GM23248 (cell line): Measurements from ENCODE around the gene DTX4. TPM values are rescaled to one million over a fixed set of nuclear protein-coding genes. Genes with fewer than 3 reads are reported as not detected.

Source experiments
- DNase-seq: peaks from one replicate; pipeline ENCODE4 v3.0.0-alpha.2; 2015
- H2AFZ ChIP-seq: fragments of 200-600 bp; sonication (generic); 2 replicates; pipeline ENCODE4 v1.6.1; 2016; ENCODE audit warnings: antibody characterized with exemption
- H3F3A ChIP-seq: fragments of 200-600 bp; sonication (generic); 2 replicates; pipeline ENCODE4 v1.6.1; 2016; ENCODE audit warnings: mild to moderate bottlenecking, antibody characterized with exemption, mixed run types; ENCODE audit not compliant: insufficient read depth
- H3K27ac ChIP-seq: fragments of 200-600 bp; sonication (generic); 2 replicates; pipeline ENCODE4 v1.5.1; 2016; ENCODE audit warnings: mild to moderate bottlenecking
- H3K27me3 ChIP-seq: fragments of 200-600 bp; sonication (generic); replicated peaks from 2 replicates; pipeline ENCODE4 v1.6.1; 2016; ENCODE audit warnings: mild to moderate bottlenecking; ENCODE audit not compliant: insufficient read depth
- H3K36me3 ChIP-seq: fragments of 200-600 bp; sonication (generic); 2 replicates; pipeline ENCODE4 v1.6.1; 2016; ENCODE audit warnings: low read depth, mild to moderate bottlenecking
- H3K4me1 ChIP-seq: fragments of 200-600 bp; sonication (generic); 2 replicates; pipeline ENCODE4 v1.6.1; 2016; ENCODE audit warnings: mild to moderate bottlenecking; ENCODE audit not compliant: insufficient read depth
- H3K4me2 ChIP-seq: fragments of 200-600 bp; sonication (generic); one replicate; pipeline ENCODE4 v1.6.1; 2016; ENCODE audit warnings: mild to moderate bottlenecking; ENCODE audit not compliant: unreplicated experiment
- H3K4me3 ChIP-seq: fragments of 200-600 bp; sonication (generic); 2 replicates; pipeline ENCODE4 v1.5.1; 2016; ENCODE audit warnings: mild to moderate bottlenecking
- H3K79me2 ChIP-seq: fragments of 200-600 bp; sonication (generic); 2 replicates; pipeline ENCODE4 v1.6.1; 2016; ENCODE audit warnings: mild to moderate bottlenecking; ENCODE audit not compliant: insufficient read depth
- H3K9ac ChIP-seq: fragments of 200-600 bp; sonication (generic); 2 replicates; pipeline ENCODE4 v1.6.1; 2016; ENCODE audit warnings: mild to moderate bottlenecking
- H3K9me2 ChIP-seq: fragments of 200-600 bp; sonication (generic); 2 replicates; pipeline ENCODE4 v1.6.1; 2016; ENCODE audit warnings: mixed run types, mild to moderate bottlenecking, moderate library complexity; ENCODE audit not compliant: insufficient read depth
- H3K9me3 ChIP-seq: fragments of 200-600 bp; sonication (generic); one replicate; pipeline ENCODE4 v1.6.1; 2017; ENCODE audit warnings: low read depth
- H4K20me1 ChIP-seq: fragments of 200-600 bp; sonication (generic); 2 replicates; pipeline ENCODE4 v1.6.0; 2016; ENCODE audit not compliant: insufficient read depth
- EZH2 ChIP-seq: fragments of 200-600 bp; sonication (generic); IDR thresholded peaks from 2 replicates; pipeline ENCODE4 v1.6.1; 2018; ENCODE audit warnings: antibody characterized with exemption, mild to moderate bottlenecking; ENCODE audit not compliant: insufficient read depth, poor library complexity, severe bottlenecking
- EZH2phosphoT487 ChIP-seq: fragments of 200-600 bp; sonication (generic); IDR thresholded peaks from 2 replicates; pipeline ENCODE4 v1.6.1; 2018; ENCODE audit warnings: antibody characterized with exemption, moderate library complexity, mild to moderate bottlenecking, low read depth; ENCODE audit not compliant: insufficient read depth
- WGBS, 2 experiments: methylation state at CpG; one replicate each; pipeline ENCODE4 v1.1.6; 2015 to 2017; ENCODE audit warnings: low lambda C conversion rate in 2 of 2, low coverage in 1 of 2; ENCODE audit errors: missing lambda C conversion rate in 2 of 2; 5-methylcytosine and 5-hydroxymethylcytosine counted together
- in situ Hi-C: fragments of 300-500 bp; cut with MboI; formaldehyde crosslinking; loops from 2 replicates; pipeline ENCODE4 v1.15.0; 2020
- polyA plus RNA-seq: library from polyadenylated mRNA; unstranded; fragments of >200 nt; fragmentation: Nextera tagmentation; extraction: Ambion mirVana; gene quantifications from 2 replicates; pipeline ENCODE4 v1.2.1, GENCODE V29; 2016
- total RNA-seq: library from RNA; depleted of rRNA; stranded (reverse); fragments of >200 nt; shearing (Covaris generic); gene quantifications from 2 replicates; pipeline ENCODE4 v1.2.3, GENCODE V29; 2014

The DTX4 gene
- total and polyA plus RNA-seq, 2 experiments from 2014 or later, result 0.16 to 0.22 TPM

GRCh38 chr11:59189986-59190385 lies 18.1 kb downstream of the DTX4 start:
- no peaks in the 10 kb centered on the region for H3K36me3 ChIP-seq
- no peak for DNase-seq
- no peaks in the 10 kb centered on the region for H3K9me3 ChIP-seq
- H3K4me3 ChIP-seq, result no peak overlapping the region
- H4K20me1 ChIP-seq, result no peaks in the 10 kb centered on the region
- no peak for TF ChIP-seq EZH2phosphoT487
- TF ChIP-seq EZH2, result no peak
- 61 to 63% methylated on average over 4 of the region's 4 CpGs for WGBS, 2 experiments
- no peaks in the 10 kb centered on the region for H3K4me1 ChIP-seq
- H3K27me3 ChIP-seq, result no peaks in the 10 kb centered on the region; the same call in 1 of the 2 replicates
- H3K9me2 ChIP-seq, result no peaks in the 10 kb centered on the region
- no peak overlapping the region for H3K4me2 ChIP-seq
- H3F3A ChIP-seq, result no peaks in the 10 kb centered on the region
- no peak overlapping the region for H2AFZ ChIP-seq
- in situ Hi-C loops, result loop anchor here (25.0 kb wide), 1 partner anchor 497 kb away; no protein-coding TSS in a partner anchor
- H3K27ac ChIP-seq, result no peak overlapping the region
- no peaks in the 10 kb centered on the region for H3K79me2 ChIP-seq
- H3K9ac ChIP-seq, result no peak overlapping the region

DNA sequence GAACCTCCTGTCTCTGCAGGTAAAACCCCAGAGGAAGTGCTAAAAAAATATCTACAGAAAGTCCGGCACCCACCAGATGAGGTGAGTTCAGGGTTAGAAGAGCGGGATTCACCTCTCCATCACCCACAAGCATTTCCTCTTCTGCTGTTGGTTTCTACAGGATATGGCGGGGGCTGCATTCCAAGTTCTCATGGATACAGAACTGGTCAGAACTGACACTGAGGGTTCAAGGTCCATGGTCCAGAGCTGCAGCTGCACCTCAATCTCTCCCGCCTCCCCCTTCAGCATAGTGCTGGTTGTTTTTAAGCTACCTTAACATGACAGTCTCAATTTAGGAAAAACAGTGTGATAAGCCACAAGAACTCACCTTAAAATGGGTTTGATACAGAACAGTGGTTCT lies 19.2 kb downstream of the DTX4 start:
- Histone ChIP-seq H3K4me3 (no peak overlapping the region), H3K9me2 (no peaks in the 10 kb centered on the region), H3F3A (no peaks in the 10 kb centered on the region), H3K9me3 (no peaks in the 10 kb centered on the region), H2AFZ (no peak overlapping the region), H4K20me1 (no peaks in the 10 kb centered on the region), H3K9ac (no peak overlapping the region), H3K4me1 (no peaks in the 10 kb centered on the region), H3K27me3 (no peaks in the 10 kb centered on the region; the same call in 1 of the 2 replicates), H3K36me3 (no peaks in the 10 kb centered on the region), H3K27ac (no peak overlapping the region), H3K79me2 (no peaks in the 10 kb centered on the region), H3K4me2 (no peak overlapping the region)
- 91 to 92% methylated on average over 4 of the region's 4 CpGs for WGBS, 2 experiments
- DNase-seq, result no peak
- in situ Hi-C loops, result loop anchor here (25.0 kb wide), 1 partner anchor 496 kb away; no protein-coding TSS in a partner anchor
- TF ChIP-seq EZH2phosphoT487 (no peak), EZH2 (no peak)

- Histone ChIP-seq H3K27ac (no peak overlapping the region), H3F3A (no peaks in the 10 kb centered on the region), H4K20me1 (no peaks in the 10 kb centered on the region), H3K79me2 (no peaks in the 10 kb centered on the region), H2AFZ (no peak overlapping the region), H3K27me3 (no peaks in the 10 kb centered on the region; the same call in 1 of the 2 replicates), H3K4me1 (no peaks in the 10 kb centered on the region), H3K9ac (no peak overlapping the region), H3K9me3 (no peaks in the 10 kb centered on the region), H3K4me3 (no peak overlapping the region), H3K4me2 (no peak overlapping the region), H3K36me3 (no peaks in the 10 kb centered on the region), H3K9me2 (no peaks in the 10 kb centered on the region)
- TF ChIP-seq EZH2phosphoT487 (no peak), EZH2 (no peak)
- 58 to 60% methylated on average over 8 of the region's 8 CpGs for WGBS, 2 experiments
- no peak for DNase-seq
- in situ Hi-C loops, result loop anchor here (25.0 kb wide), 1 partner anchor 495 kb away; no protein-coding TSS in a partner anchor
Measured at GRCh38 chr11:59191890-59192289, 20.0 kb downstream of the DTX4 start.

- H3K4me2 ChIP-seq, result no peak overlapping the region
- in situ Hi-C loops, result loop anchor here (25.0 kb wide), 1 partner anchor 495 kb away; no protein-coding TSS in a partner anchor
Measured at GRCh38 chr11:59192446-59193020, 20.6 kb downstream of the DTX4 start.

More at GRCh38 chr11:59192446-59193020, 20.6 kb downstream of the DTX4 start:
- H3K27ac ChIP-seq, result no peak overlapping the region
- no peaks in the 10 kb centered on the region for H3K79me2 ChIP-seq
- no peak overlapping the region for H2AFZ ChIP-seq
- no peaks in the 10 kb centered on the region for H3F3A ChIP-seq
- 62 to 66% methylated on average over 4 of the region's 4 CpGs for WGBS, 2 experiments
- no peak for DNase-seq
- no peaks in the 10 kb centered on the region for H3K36me3 ChIP-seq
- TF ChIP-seq EZH2phosphoT487, result no peak
- no peak for TF ChIP-seq EZH2
- H4K20me1 ChIP-seq, result no peaks in the 10 kb centered on the region
- no peaks in the 10 kb centered on the region; the same call in 1 of the 2 replicates for H3K27me3 ChIP-seq
- H3K9ac ChIP-seq, result no peak overlapping the region
- no peaks in the 10 kb centered on the region for H3K9me3 ChIP-seq
- H3K4me3 ChIP-seq, result no peak overlapping the region
- H3K9me2 ChIP-seq, result no peaks in the 10 kb centered on the region
- H3K4me1 ChIP-seq, result no peaks in the 10 kb centered on the region
